Sigmoid colon (tissue), 4 donors: ENCODE data around the gene C5orf46.

Experiments
- POLR2A ChIP-seq, 2 donors: fragments of 450-650 bp; IDR thresholded peaks; one replicate each; pipeline ENCODE4 v1.6.1; 2016; ENCODE audit warnings: antibody characterized with exemption in 2 of 2, mild to moderate bottlenecking in 2 of 2, moderate library complexity in 2 of 2
- POLR2AphosphoS5 ChIP-seq, 4 donors: sonication (generic); formaldehyde crosslinking; IDR thresholded peaks; one replicate each; pipeline ENCODE4 v1.6.1; 2017; ENCODE audit warnings: antibody characterized with exemption in 4 of 4
- TF ChIP-seq, protein P1 (sequence below), 4 experiments: fragments of 450-650 bp in 3 of 4; fragments of 200-600 bp in 1 of 4; IDR thresholded peaks; one replicate each; pipeline ENCODE4 v1.5.1; 2016 to 2019; ENCODE audit warnings: antibody characterized with exemption in 4 of 4, mild to moderate bottlenecking in 3 of 4, moderate library complexity in 2 of 4

DNA sequence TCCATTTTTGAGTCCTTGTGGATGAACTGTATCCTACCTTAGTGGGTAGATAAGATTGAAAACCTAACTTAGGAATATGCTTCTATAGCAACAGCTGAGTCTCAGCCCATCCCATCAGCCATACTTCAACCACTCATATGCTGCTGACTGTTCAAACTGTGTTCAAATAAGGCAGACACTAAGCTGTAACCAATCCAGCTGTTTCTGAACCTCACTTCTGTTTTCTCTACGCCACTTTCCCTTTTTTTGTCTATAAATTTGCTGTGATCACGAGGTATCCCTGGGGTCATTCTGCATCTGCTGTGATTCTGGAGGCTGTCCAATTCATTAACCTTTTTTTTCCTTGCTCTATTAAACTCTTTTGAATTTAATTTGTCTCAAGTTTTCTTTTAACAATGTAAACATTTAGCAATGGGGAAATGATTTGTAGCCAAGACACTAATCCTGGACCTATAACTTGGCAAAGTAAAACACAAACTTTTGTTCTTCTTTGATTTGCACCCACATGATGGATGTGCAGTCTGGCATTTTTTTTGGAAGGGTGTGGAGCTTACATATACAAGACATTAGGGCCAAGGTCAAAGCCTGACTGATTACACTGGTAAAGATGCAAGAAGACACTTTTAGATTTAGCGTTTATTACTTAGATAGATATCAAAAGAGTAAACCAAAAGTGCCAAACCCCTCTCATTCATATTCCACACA, 42.7 kb downstream of the C5orf46 start:
- TF ChIP-seq, protein P1, sequence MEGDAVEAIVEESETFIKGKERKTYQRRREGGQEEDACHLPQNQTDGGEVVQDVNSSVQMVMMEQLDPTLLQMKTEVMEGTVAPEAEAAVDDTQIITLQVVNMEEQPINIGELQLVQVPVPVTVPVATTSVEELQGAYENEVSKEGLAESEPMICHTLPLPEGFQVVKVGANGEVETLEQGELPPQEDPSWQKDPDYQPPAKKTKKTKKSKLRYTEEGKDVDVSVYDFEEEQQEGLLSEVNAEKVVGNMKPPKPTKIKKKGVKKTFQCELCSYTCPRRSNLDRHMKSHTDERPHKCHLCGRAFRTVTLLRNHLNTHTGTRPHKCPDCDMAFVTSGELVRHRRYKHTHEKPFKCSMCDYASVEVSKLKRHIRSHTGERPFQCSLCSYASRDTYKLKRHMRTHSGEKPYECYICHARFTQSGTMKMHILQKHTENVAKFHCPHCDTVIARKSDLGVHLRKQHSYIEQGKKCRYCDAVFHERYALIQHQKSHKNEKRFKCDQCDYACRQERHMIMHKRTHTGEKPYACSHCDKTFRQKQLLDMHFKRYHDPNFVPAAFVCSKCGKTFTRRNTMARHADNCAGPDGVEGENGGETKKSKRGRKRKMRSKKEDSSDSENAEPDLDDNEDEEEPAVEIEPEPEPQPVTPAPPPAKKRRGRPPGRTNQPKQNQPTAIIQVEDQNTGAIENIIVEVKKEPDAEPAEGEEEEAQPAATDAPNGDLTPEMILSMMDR (IDR thresholded peaks at IDR 0.05), result no peak
- TF ChIP-seq POLR2AphosphoS5 (IDR thresholded peaks at IDR 0.05), result no peak
- TF ChIP-seq POLR2A (IDR thresholded peaks at IDR 0.05), result no peak
